Liver (tissue), 9 donors: ENCODE results near the gene AHCY. TPM values are rescaled to one million over a fixed set of nuclear protein-coding genes. Genes with fewer than 3 reads are reported as not detected.
"Not testable (repeated sequence)": the region's sequence is repeated elsewhere in the genome, so short reads cannot be mapped to it uniquely, and the experiment has no call there.

ENCODE experiments used
- DNase-seq: peaks from one replicate; pipeline ENCODE4 v3.0.0-alpha.2; 2017; ENCODE audit warnings: low spot score
- H3K27ac ChIP-seq, 2 donors: one replicate each; pipeline ENCODE4 v1.7.0; 2013; ENCODE audit warnings: inconsistent platforms in 2 of 2, low read length in 2 of 2, control low read depth in 1 of 2, low read depth in 1 of 2, mild to moderate bottlenecking in 1 of 2
- H3K27me3 ChIP-seq, 4 donors: one replicate each; pipeline versions ENCODE4 v1.6.1 to v1.7.0; 2013; ENCODE audit warnings: low read length in 3 of 4, inconsistent platforms in 1 of 4, mild to moderate bottlenecking in 1 of 4, moderate library complexity in 1 of 4; ENCODE audit not compliant: control insufficient read depth in 4 of 4, insufficient read depth in 4 of 4
- H3K36me3 ChIP-seq, 4 donors: one replicate each; pipeline versions ENCODE4 v1.6.1 to v1.7.0; 2013; ENCODE audit warnings: low read length in 3 of 4, mild to moderate bottlenecking in 3 of 4, low read depth in 1 of 4, moderate library complexity in 1 of 4; ENCODE audit not compliant: control insufficient read depth in 4 of 4, insufficient read depth in 3 of 4
- H3K4me1 ChIP-seq, 4 donors: one replicate each; pipeline versions ENCODE4 v1.6.1 to v1.7.0; 2013; ENCODE audit warnings: low read length in 3 of 4, mild to moderate bottlenecking in 3 of 4, moderate library complexity in 1 of 4; ENCODE audit not compliant: control insufficient read depth in 4 of 4, insufficient read depth in 4 of 4
- H3K4me3 ChIP-seq, 3 donors: one replicate each; pipeline versions ENCODE4 v1.6.1 to v1.7.0; 2013; ENCODE audit warnings: low read length in 3 of 3, control low read depth in 1 of 3, low read depth in 1 of 3, mild to moderate bottlenecking in 1 of 3
- H3K9ac ChIP-seq, 2 donors: one replicate each; pipeline ENCODE4 v1.7.0; 2013; ENCODE audit warnings: low read length in 2 of 2, mild to moderate bottlenecking in 2 of 2, moderate library complexity in 2 of 2, control low read depth in 1 of 2, low read depth in 1 of 2
- H3K9me3 ChIP-seq, 4 donors: one replicate each; pipeline versions ENCODE4 v1.6.1 to v1.7.0; 2013; ENCODE audit warnings: low read length in 3 of 4; ENCODE audit not compliant: control insufficient read depth in 4 of 4
- EGR1 ChIP-seq, 2 donors: IDR thresholded peaks; 2 replicates each; pipeline ENCODE4 v1.6.1; 2016 to 2018; ENCODE audit warnings: antibody characterized with exemption in 2 of 2, low read depth in 2 of 2
- FOXA1 ChIP-seq: IDR thresholded peaks from 2 replicates; pipeline ENCODE4 v1.6.1; 2016; ENCODE audit warnings: antibody characterized with exemption
- FOXA2 ChIP-seq: IDR thresholded peaks from 2 replicates; pipeline ENCODE4 v1.6.1; 2016; ENCODE audit warnings: antibody characterized with exemption
- GABPA ChIP-seq, 2 donors: IDR thresholded peaks in 1 of 2; conservative IDR thresholded peaks in 1 of 2; 2 replicates each; pipeline ENCODE4 v1.6.1; 2016; ENCODE audit warnings: antibody characterized with exemption in 2 of 2, mild to moderate bottlenecking in 1 of 2, moderate library complexity in 1 of 2
- HNF4A ChIP-seq, 2 donors: conservative IDR thresholded peaks; 2 replicates each; pipeline ENCODE4 v1.6.1; 2016; ENCODE audit warnings: antibody characterized with exemption in 2 of 2, mild to moderate bottlenecking in 2 of 2
- HNF4G ChIP-seq: IDR thresholded peaks from 2 replicates; pipeline ENCODE4 v1.6.1; 2016; ENCODE audit warnings: antibody characterized with exemption
- JUND ChIP-seq, 2 donors: IDR thresholded peaks; 2 replicates each; pipeline ENCODE4 v1.6.1; 2016; ENCODE audit warnings: antibody characterized with exemption in 2 of 2
- RAD21 ChIP-seq, 2 donors: IDR thresholded peaks; 2 replicates each; pipeline ENCODE4 v1.6.1; 2016; ENCODE audit warnings: antibody characterized with exemption in 2 of 2, mild to moderate bottlenecking in 2 of 2
- RXRA ChIP-seq, 2 donors: IDR thresholded peaks; 2 replicates each; pipeline ENCODE4 v1.6.1; 2017 to 2018; ENCODE audit warnings: antibody characterized with exemption in 2 of 2, mild to moderate bottlenecking in 1 of 2
- SP1 ChIP-seq: IDR thresholded peaks from 2 replicates; pipeline ENCODE4 v1.6.1; 2018; ENCODE audit warnings: antibody characterized with exemption, mild to moderate bottlenecking
- YY1 ChIP-seq: IDR thresholded peaks from 2 replicates; pipeline ENCODE4 v1.6.1; 2016; ENCODE audit warnings: antibody characterized with exemption, mild to moderate bottlenecking
- WGBS: extraction: QIAGEN DNeasy Blood & Tissue Kit; methylation state at CpG from one replicate; pipeline ENCODE4 v1.1.7; 2013; 5-methylcytosine and 5-hydroxymethylcytosine counted together
- polyA plus RNA-seq, 2 donors: library from polyadenylated mRNA; stranded (reverse) in 1 of 2; unstranded in 1 of 2; fragments of 200-250 nt in 1 of 2; fragments of >200 nt in 1 of 2; fragmentation: Nextera tagmentation in 1 of 2; extraction: Ambion mirVana in 1 of 2; gene quantifications; one replicate each; pipeline versions ENCODE4 v1.2.1 to v1.2.3, GENCODE V29; 2013 to 2015
- total RNA-seq, 2 donors: library from RNA; depleted of rRNA; stranded (reverse); fragments of >200 nt; gene quantifications; one replicate each; pipeline ENCODE4 v1.2.3, GENCODE V29; 2014
- TF ChIP-seq, protein P1 (sequence below): IDR thresholded peaks from 2 replicates; pipeline ENCODE4 v1.6.1; 2016; ENCODE audit warnings: antibody characterized with exemption, mild to moderate bottlenecking
- TF ChIP-seq, protein P2 (sequence below): IDR thresholded peaks from 2 replicates; pipeline ENCODE4 v1.6.1; 2016; ENCODE audit warnings: antibody characterized with exemption
- TF ChIP-seq, protein P3 (sequence below): fragments of 150-350 bp; IDR thresholded peaks from 2 replicates; pipeline ENCODE4 v1.5.1; 2017; ENCODE audit warnings: improper control_type of control experiment, low read depth, low read length; ENCODE audit not compliant: missing input control
- donor health status: healthy.
- donor health status: healthy.
- donor health status: healthy.
- donor health status: healthy.
- donor health status: healthy.

The AHCY gene
- total and polyA plus RNA-seq, 4 donors = 56.0 to 138 (median 113) TPM

DNA sequence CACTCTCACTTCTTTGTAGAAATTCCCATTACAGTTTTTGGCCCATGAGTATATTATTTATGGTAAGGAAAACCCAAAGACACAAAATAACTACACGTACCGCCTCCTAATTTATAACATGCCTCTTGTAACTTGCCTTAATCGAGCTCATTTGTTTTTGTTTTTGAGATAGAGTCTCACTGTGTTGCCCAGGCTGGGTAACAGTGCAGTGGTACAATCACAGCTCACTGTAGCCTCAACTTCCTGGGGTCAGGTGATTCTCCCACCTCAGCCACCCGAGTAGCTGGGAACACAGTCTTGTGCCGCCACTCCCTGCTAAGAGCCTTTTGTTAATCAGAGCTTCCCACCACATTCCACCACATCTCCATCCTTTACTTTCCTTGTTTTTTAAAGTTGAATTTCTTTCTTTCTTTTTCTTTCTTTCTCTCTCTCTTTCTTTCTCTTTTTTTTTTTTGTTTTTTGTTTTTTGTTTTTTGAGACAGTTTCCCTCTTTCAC is 46.5 kb downstream of the AHCY start (continued):
- TF ChIP-seq, protein P1, sequence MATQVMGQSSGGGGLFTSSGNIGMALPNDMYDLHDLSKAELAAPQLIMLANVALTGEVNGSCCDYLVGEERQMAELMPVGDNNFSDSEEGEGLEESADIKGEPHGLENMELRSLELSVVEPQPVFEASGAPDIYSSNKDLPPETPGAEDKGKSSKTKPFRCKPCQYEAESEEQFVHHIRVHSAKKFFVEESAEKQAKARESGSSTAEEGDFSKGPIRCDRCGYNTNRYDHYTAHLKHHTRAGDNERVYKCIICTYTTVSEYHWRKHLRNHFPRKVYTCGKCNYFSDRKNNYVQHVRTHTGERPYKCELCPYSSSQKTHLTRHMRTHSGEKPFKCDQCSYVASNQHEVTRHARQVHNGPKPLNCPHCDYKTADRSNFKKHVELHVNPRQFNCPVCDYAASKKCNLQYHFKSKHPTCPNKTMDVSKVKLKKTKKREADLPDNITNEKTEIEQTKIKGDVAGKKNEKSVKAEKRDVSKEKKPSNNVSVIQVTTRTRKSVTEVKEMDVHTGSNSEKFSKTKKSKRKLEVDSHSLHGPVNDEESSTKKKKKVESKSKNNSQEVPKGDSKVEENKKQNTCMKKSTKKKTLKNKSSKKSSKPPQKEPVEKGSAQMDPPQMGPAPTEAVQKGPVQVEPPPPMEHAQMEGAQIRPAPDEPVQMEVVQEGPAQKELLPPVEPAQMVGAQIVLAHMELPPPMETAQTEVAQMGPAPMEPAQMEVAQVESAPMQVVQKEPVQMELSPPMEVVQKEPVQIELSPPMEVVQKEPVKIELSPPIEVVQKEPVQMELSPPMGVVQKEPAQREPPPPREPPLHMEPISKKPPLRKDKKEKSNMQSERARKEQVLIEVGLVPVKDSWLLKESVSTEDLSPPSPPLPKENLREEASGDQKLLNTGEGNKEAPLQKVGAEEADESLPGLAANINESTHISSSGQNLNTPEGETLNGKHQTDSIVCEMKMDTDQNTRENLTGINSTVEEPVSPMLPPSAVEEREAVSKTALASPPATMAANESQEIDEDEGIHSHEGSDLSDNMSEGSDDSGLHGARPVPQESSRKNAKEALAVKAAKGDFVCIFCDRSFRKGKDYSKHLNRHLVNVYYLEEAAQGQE = no peak
- TF ChIP-seq FOXA2 (no peak), RXRA (IDR thresholded peaks at IDR 0.05) (no peak), RAD21 (IDR thresholded peaks at IDR 0.05) (no peak), JUND (IDR thresholded peaks at IDR 0.05) (no peak), EGR1 (IDR thresholded peaks at IDR 0.05; ENCODE audit: low read depth in 2 of 2) (no peak)
- TF ChIP-seq, protein P2, sequence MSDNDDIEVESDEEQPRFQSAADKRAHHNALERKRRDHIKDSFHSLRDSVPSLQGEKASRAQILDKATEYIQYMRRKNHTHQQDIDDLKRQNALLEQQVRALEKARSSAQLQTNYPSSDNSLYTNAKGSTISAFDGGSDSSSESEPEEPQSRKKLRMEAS = no peak
- TF ChIP-seq, protein P3, sequence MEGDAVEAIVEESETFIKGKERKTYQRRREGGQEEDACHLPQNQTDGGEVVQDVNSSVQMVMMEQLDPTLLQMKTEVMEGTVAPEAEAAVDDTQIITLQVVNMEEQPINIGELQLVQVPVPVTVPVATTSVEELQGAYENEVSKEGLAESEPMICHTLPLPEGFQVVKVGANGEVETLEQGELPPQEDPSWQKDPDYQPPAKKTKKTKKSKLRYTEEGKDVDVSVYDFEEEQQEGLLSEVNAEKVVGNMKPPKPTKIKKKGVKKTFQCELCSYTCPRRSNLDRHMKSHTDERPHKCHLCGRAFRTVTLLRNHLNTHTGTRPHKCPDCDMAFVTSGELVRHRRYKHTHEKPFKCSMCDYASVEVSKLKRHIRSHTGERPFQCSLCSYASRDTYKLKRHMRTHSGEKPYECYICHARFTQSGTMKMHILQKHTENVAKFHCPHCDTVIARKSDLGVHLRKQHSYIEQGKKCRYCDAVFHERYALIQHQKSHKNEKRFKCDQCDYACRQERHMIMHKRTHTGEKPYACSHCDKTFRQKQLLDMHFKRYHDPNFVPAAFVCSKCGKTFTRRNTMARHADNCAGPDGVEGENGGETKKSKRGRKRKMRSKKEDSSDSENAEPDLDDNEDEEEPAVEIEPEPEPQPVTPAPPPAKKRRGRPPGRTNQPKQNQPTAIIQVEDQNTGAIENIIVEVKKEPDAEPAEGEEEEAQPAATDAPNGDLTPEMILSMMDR = no peak

DNA sequence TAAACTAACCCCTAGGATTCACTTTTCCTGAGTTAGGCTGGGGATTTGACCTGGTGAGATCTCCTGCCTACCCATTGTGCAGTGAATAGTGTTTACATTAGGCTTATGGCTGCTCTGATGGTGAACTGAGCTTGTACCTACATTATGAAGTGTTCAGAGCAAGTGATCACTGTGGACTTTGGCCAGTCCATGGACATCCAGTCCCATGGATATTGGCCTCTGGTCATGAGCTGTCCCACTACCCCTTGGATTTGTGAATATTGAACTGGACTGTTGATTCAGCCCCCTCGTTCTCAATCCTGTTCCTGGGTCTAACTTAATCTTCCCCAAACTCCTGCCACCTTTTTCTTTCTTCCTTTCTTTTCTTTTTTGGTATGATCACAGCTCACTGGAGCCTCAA is 48.2 kb downstream of the AHCY start:
- H3K36me3 ChIP-seq = no peaks in the 10 kb centered on the region
- TF ChIP-seq RXRA (IDR thresholded peaks at IDR 0.05) (peak; percentile 35 to 40), HNF4A (conservative IDR thresholded peaks at IDR 0.05) (peak; percentile 84 to 88), SP1 (peak; percentile 71), FOXA1 (no peak), YY1 (peak; percentile 21), HNF4G (peak; percentile 49), GABPA (IDR thresholded peaks at IDR 0.05 in 1 of 2, conservative IDR thresholded peaks at IDR 0.05 in 1 of 2) (no peak)
- TF ChIP-seq, protein P2 = no peak
- H3K9ac ChIP-seq = no peak overlapping the region
- WGBS = 25% methylated on average over 1 of the region's 1 CpG
- H3K27me3 ChIP-seq = no peaks in the 10 kb centered on the region
- peaks cover 0 to 9% (median 5%) of the 10 kb centered on the region in 4 donors for H3K4me1 ChIP-seq
- H3K9me3 ChIP-seq = no peaks in the 10 kb centered on the region
- H3K27ac ChIP-seq = no peak overlapping the region
- no peak for DNase-seq
- H3K4me3 ChIP-seq = no peak overlapping the region

DNA sequence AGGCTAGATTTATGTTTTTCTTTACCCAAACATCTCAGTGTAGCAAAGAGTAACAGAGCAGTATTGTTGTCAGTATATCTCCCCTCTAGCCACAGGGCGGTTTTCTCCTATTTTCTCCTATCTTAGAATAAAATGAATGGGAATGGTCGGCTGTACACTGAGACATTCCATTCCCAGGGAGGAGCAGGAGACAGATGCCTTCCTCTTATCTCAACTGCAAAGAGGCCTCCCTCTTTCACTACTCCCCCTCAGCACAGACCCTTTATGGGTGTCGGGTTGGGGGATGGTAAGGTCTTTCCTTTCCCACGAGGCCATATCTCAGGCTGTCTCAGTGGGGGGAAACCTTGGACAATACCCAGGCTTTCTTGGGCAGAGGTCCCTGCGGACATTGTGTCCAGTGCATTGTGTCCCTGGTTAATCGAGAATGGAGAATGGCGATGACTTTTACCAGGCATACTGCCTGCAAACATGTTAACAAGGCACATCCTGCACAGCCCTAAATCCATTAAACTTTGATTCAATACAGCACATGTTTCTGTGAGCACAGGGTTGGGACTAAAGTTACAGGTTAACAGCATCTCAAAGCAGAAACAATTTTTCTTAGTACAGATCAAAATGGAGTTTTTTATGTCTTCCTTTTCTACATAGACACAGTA is 50.6 kb downstream of the AHCY start:
- not testable (repeated sequence) for DNase-seq, H3K27me3 ChIP-seq, H3K9ac ChIP-seq, H3K27ac ChIP-seq, H3K9me3 ChIP-seq, H3K36me3 ChIP-seq, H3K4me1 ChIP-seq, H3K4me3 ChIP-seq
- WGBS = 82% methylated on average over 7 of the region's 7 CpGs
